Vagina (tissue), 2 donors: ENCODE measurements around the gene SUCLA2.

Experiments
- CTCF ChIP-seq, 3 experiments: fragments of 450-650 bp in 2 of 3; fragments of 200-600 bp in 1 of 3; sonication (generic) in 1 of 3; IDR thresholded peaks; one replicate each; pipeline ENCODE4 v1.5.1; 2017 to 2019; ENCODE audit warnings: antibody characterized with exemption in 3 of 3, mild to moderate bottlenecking in 2 of 3, moderate library complexity in 2 of 3
- POLR2A ChIP-seq, 2 donors: fragments of 450-650 bp; IDR thresholded peaks; one replicate each; pipeline ENCODE4 v1.6.1; 2017; ENCODE audit warnings: antibody characterized with exemption in 2 of 2, mild to moderate bottlenecking in 2 of 2, moderate library complexity in 2 of 2
- POLR2AphosphoS5 ChIP-seq, 2 donors: sonication (generic); formaldehyde crosslinking; IDR thresholded peaks; one replicate each; pipeline ENCODE4 v1.9.0; 2017; ENCODE audit warnings: antibody characterized with exemption in 2 of 2, mild to moderate bottlenecking in 2 of 2, low read depth in 1 of 2; ENCODE audit not compliant: insufficient read depth in 1 of 2

DNA sequence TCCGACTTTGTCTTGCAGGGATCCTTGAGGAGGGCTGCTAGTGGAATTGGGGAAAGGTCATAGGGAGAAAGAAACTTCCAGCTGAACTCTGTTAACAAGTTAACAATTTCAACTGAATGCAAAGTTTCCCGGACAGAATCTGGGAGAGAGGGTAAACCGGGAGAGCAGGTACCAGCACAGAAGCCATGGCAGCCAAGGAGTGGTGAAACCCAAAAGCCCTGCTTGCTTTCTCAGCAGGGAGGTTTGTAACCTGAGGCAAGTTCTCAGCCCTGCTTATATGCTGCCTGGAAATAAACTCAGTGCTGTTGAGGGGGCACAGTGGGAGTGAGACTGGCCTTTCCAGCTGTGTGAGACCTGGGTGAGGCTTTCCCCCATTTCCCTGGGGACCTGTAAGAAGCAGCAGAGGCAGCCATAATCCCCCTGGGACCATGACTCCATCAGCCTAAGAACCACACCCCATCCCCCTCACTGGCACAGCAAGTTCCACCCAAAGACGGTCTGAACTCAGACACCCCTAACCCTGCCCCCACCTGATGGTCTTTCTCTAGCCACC is 84.0 kb downstream of the SUCLA2 start:
- no peak for TF ChIP-seq CTCF (IDR thresholded peaks at IDR 0.05)
- TF ChIP-seq POLR2A (IDR thresholded peaks at IDR 0.05) = no peak
- no peak for TF ChIP-seq POLR2AphosphoS5 (IDR thresholded peaks at IDR 0.05; ENCODE audit: insufficient read depth in 1 of 2, low read depth in 1 of 2)
